ENCODE data around the gene TTC21B. TPM values are rescaled to one million over a fixed set of nuclear protein-coding genes. Genes with fewer than 3 reads are reported as not detected.

Gene TTC21B
- total RNA-seq, 2 experiments from 2014 or later = 14.0 to 22.1 TPM

- DNase-seq = no peak
- Mint-ChIP-seq H3K9me3 (no peaks in the 10 kb centered on the region), H3K4me1 (no peaks in the 10 kb centered on the region), H3K4me3 (no peak overlapping the region), H3K27ac (no peak overlapping the region), H3K36me3 (ENCODE audit: low read depth) (peaks cover 14% of the 10 kb centered on the region), H3K27me3 (no peaks in the 10 kb centered on the region)
- POLR2A ChIA-PET = interaction anchor here (0.7 kb wide), 1 partner anchor 8 kb away, joined by 3 read pairs; no protein-coding TSS in a partner anchor
- CTCF ChIA-PET = interaction anchor here (0.9 kb wide), 1 partner anchor 17 kb away, joined by 3 read pairs; no protein-coding TSS in a partner anchor
Measured at GRCh38 chr2:165911231-165911630, 42.3 kb downstream of the TTC21B start.

- H3K4me3 Mint-ChIP-seq = no peak overlapping the region
- ChIA-PET CTCF (no interaction called here), POLR2A (no interaction called here)
- no peaks in the 10 kb centered on the region for H3K27me3 Mint-ChIP-seq
- peaks cover 9% of the 10 kb centered on the region for H3K4me1 Mint-ChIP-seq
- no peaks in the 10 kb centered on the region for H3K9me3 Mint-ChIP-seq
- H3K36me3 Mint-ChIP-seq (ENCODE audit: low read depth) = peaks cover 19% of the 10 kb centered on the region
- DNase-seq = no peak
- no peak overlapping the region for H3K27ac Mint-ChIP-seq
Measured at GRCh38 chr2:165909466-165909865, 44.1 kb downstream of the TTC21B start.

GRCh38 chr2:165905854-165906253 lies 47.7 kb downstream of the TTC21B start:
- CTCF ChIA-PET = no interaction called here
- H3K4me3 Mint-ChIP-seq = no peak overlapping the region
- DNase-seq = no peak
- H3K36me3 Mint-ChIP-seq (ENCODE audit: low read depth) = peaks cover 18% of the 10 kb centered on the region
- no peaks in the 10 kb centered on the region for H3K27me3 Mint-ChIP-seq
- POLR2A ChIA-PET = no interaction called here
- no peaks in the 10 kb centered on the region for H3K9me3 Mint-ChIP-seq
- no peak overlapping the region for H3K27ac Mint-ChIP-seq
- peaks cover 19% of the 10 kb centered on the region for H3K4me1 Mint-ChIP-seq

- no peak for DNase-seq
- H3K27ac Mint-ChIP-seq = no peak overlapping the region
- POLR2A ChIA-PET = no interaction called here
Measured at GRCh38 chr2:165905269-165905668, 48.3 kb downstream of the TTC21B start.

GRCh38 chr2:165904432-165904831 lies 49.1 kb downstream of the TTC21B start:
- CTCF ChIA-PET = interaction anchor here (1.4 kb wide), 1 partner anchor 12 kb away, joined by 3 read pairs; no protein-coding TSS in a partner anchor
- Mint-ChIP-seq H3K4me3 (no peak overlapping the region), H3K36me3 (ENCODE audit: low read depth) (peaks cover 20% of the 10 kb centered on the region), H3K27me3 (no peaks in the 10 kb centered on the region), H3K4me1 (peaks cover 19% of the 10 kb centered on the region), H3K27ac (no peak overlapping the region), H3K9me3 (no peaks in the 10 kb centered on the region)
- no peak for DNase-seq
- POLR2A ChIA-PET = no interaction called here

More at GRCh38 chr2:165905269-165905668, 48.3 kb downstream of the TTC21B start:
- CTCF ChIA-PET = no interaction called here
- Mint-ChIP-seq H3K9me3 (no peaks in the 10 kb centered on the region), H3K4me1 (peaks cover 19% of the 10 kb centered on the region), H3K27me3 (no peaks in the 10 kb centered on the region), H3K36me3 (ENCODE audit: low read depth) (peaks cover 20% of the 10 kb centered on the region), H3K4me3 (no peak overlapping the region)

- CTCF ChIA-PET = interaction anchor here (1.0 to 1.4 kb wide), 4 partner anchors 10 to 50 kb away, joined by 3 read pairs; no protein-coding TSS in a partner anchor
- POLR2A ChIA-PET = no interaction called here
- H3K4me1 Mint-ChIP-seq = peaks cover 19% of the 10 kb centered on the region
- H3K9me3 Mint-ChIP-seq = no peaks in the 10 kb centered on the region
- DNase-seq = no peak
- H3K27me3 Mint-ChIP-seq = no peaks in the 10 kb centered on the region
- H3K27ac Mint-ChIP-seq = peak overlapping the region; percentile 15
- peaks cover 20% of the 10 kb centered on the region for H3K36me3 Mint-ChIP-seq (ENCODE audit: low read depth)
- H3K4me3 Mint-ChIP-seq = no peak overlapping the region
Measured at GRCh38 chr2:165903406-165903805, 50.2 kb downstream of the TTC21B start.

GRCh38 chr2:165902934-165903333 lies 50.6 kb downstream of the TTC21B start:
- CTCF ChIA-PET = interaction anchor here (1.0 to 1.4 kb wide), 4 partner anchors 9 to 50 kb away, joined by 3 read pairs; no protein-coding TSS in a partner anchor
- Mint-ChIP-seq H3K27me3 (no peaks in the 10 kb centered on the region), H3K9me3 (no peaks in the 10 kb centered on the region), H3K4me1 (peaks cover 19% of the 10 kb centered on the region), H3K36me3 (ENCODE audit: low read depth) (peaks cover 25% of the 10 kb centered on the region), H3K4me3 (no peak overlapping the region), H3K27ac (peak overlapping the region; percentile 15)
- no peak for DNase-seq
- POLR2A ChIA-PET = interaction anchor here (0.5 kb wide), 1 partner anchor 9 kb away, joined by 3 read pairs; no protein-coding TSS in a partner anchor

- Mint-ChIP-seq H3K9me3 (no peaks in the 10 kb centered on the region), H3K4me3 (no peak overlapping the region), H3K36me3 (ENCODE audit: low read depth) (peaks cover 33% of the 10 kb centered on the region), H3K27ac (no peak overlapping the region), H3K27me3 (no peaks in the 10 kb centered on the region), H3K4me1 (peaks cover 19% of the 10 kb centered on the region)
- CTCF ChIA-PET = interaction anchor here (0.6 to 1.3 kb wide), 4 partner anchors 8 to 989 kb away, joined by 3 to 4 read pairs (median 3); no protein-coding TSS in a partner anchor
- no peak for DNase-seq
- POLR2A ChIA-PET = no interaction called here
Measured at GRCh38 chr2:165901620-165902298, 51.8 kb downstream of the TTC21B start.

- H3K4me1 Mint-ChIP-seq = peaks cover 9% of the 10 kb centered on the region
- POLR2A ChIA-PET = no interaction called here
- no peaks in the 10 kb centered on the region for H3K27me3 Mint-ChIP-seq
- H3K36me3 Mint-ChIP-seq (ENCODE audit: low read depth) = peaks cover 28% of the 10 kb centered on the region
- no peak for DNase-seq
- H3K4me3 Mint-ChIP-seq = no peak overlapping the region
- H3K27ac Mint-ChIP-seq = no peak overlapping the region
- H3K9me3 Mint-ChIP-seq = no peaks in the 10 kb centered on the region
- CTCF ChIA-PET = no interaction called here
Measured at GRCh38 chr2:165899311-165899710, 54.3 kb downstream of the TTC21B start.

GRCh38 chr2:165898381-165898780 lies 55.2 kb downstream of the TTC21B start:
- no peak for DNase-seq
- H3K4me3 Mint-ChIP-seq = no peak overlapping the region
- H3K27me3 Mint-ChIP-seq = no peaks in the 10 kb centered on the region
- CTCF ChIA-PET = no interaction called here
- POLR2A ChIA-PET = no interaction called here
- peaks cover 32% of the 10 kb centered on the region for H3K36me3 Mint-ChIP-seq (ENCODE audit: low read depth)
- H3K4me1 Mint-ChIP-seq = peaks cover 9% of the 10 kb centered on the region
- no peak overlapping the region for H3K27ac Mint-ChIP-seq
- no peaks in the 10 kb centered on the region for H3K9me3 Mint-ChIP-seq

- Mint-ChIP-seq H3K4me1 (peaks cover 3% of the 10 kb centered on the region), H3K27ac (no peak overlapping the region), H3K27me3 (no peaks in the 10 kb centered on the region), H3K4me3 (no peak overlapping the region), H3K36me3 (ENCODE audit: low read depth) (peaks cover 27% of the 10 kb centered on the region), H3K9me3 (no peaks in the 10 kb centered on the region)
- CTCF ChIA-PET = no interaction called here
- DNase-seq = no peak
- POLR2A ChIA-PET = no interaction called here
Measured at GRCh38 chr2:165897726-165898125, 55.9 kb downstream of the TTC21B start.

- Mint-ChIP-seq H3K27ac (peak overlapping the region; percentile 4), H3K9me3 (no peaks in the 10 kb centered on the region), H3K27me3 (no peaks in the 10 kb centered on the region), H3K4me1 (no peaks in the 10 kb centered on the region), H3K36me3 (ENCODE audit: low read depth) (peaks cover 30% of the 10 kb centered on the region), H3K4me3 (no peak overlapping the region)
- no peak for DNase-seq
- POLR2A ChIA-PET = no interaction called here
- CTCF ChIA-PET = no interaction called here
Measured at GRCh38 chr2:165897074-165897473, 56.5 kb downstream of the TTC21B start.

- H3K27ac Mint-ChIP-seq = no peak overlapping the region
- CTCF ChIA-PET = no interaction called here
Measured at GRCh38 chr2:165895974-165896373, 57.6 kb downstream of the TTC21B start.

GRCh38 chr2:165893556-165893955 lies 60.0 kb downstream of the TTC21B start:
- Mint-ChIP-seq H3K36me3 (ENCODE audit: low read depth) (peaks cover 34% of the 10 kb centered on the region), H3K4me1 (no peaks in the 10 kb centered on the region), H3K9me3 (no peaks in the 10 kb centered on the region), H3K27ac (no peak overlapping the region), H3K4me3 (no peak overlapping the region), H3K27me3 (no peaks in the 10 kb centered on the region)
- CTCF ChIA-PET = interaction anchor here (0.7 to 1.4 kb wide), 2 partner anchors 9 to 90 kb away, joined by 3 read pairs; no protein-coding TSS in a partner anchor
- no peak for DNase-seq
- POLR2A ChIA-PET = no interaction called here

More at GRCh38 chr2:165895974-165896373, 57.6 kb downstream of the TTC21B start:
- Mint-ChIP-seq H3K4me3 (no peak overlapping the region), H3K4me1 (no peaks in the 10 kb centered on the region), H3K27me3 (no peaks in the 10 kb centered on the region), H3K36me3 (ENCODE audit: low read depth) (peaks cover 30% of the 10 kb centered on the region), H3K9me3 (no peaks in the 10 kb centered on the region)
- POLR2A ChIA-PET = no interaction called here
- DNase-seq = no peak

Data from activated CD4-positive, alpha-beta T cell treated with anti-CD3 and anti-CD28 coated beads, Interleukin-2, amount 10 ng/mL, durations not matched to agents 7 days and 5 days (primary cell).